Subcutaneous adipose tissue (tissue), 4 donors: ENCODE results near the gene PDX1. TPM values are rescaled to one million over a fixed set of nuclear protein-coding genes. Genes with fewer than 3 reads are reported as not detected.

Experiments used
- CTCF ChIP-seq: fragments of 450-650 bp; IDR thresholded peaks from one replicate; pipeline ENCODE4 v1.5.1; 2016; ENCODE audit warnings: low read depth, mild to moderate bottlenecking, control low read depth, antibody characterized with exemption, moderate library complexity
- total RNA-seq, 4 donors: library from RNA; depleted of rRNA; stranded (reverse); fragments of >200 nt; gene quantifications; one replicate each; pipeline ENCODE4 v1.1.0, GENCODE V29; 2016

Gene PDX1
- total RNA-seq, 4 donors from 2014 or later = not detected

- no peak for TF ChIP-seq CTCF
Measured at GRCh38 chr13:27961227-27962085, 41.7 kb downstream of the PDX1 start.

GRCh38 chr13:27962128-27962841, 42.5 kb downstream of the PDX1 start:
- no peak for TF ChIP-seq CTCF

GRCh38 chr13:27962982-27963381, 43.2 kb downstream of the PDX1 start:
- no peak for TF ChIP-seq CTCF

GRCh38 chr13:27963491-27963890, 43.7 kb downstream of the PDX1 start:
- no peak for TF ChIP-seq CTCF

GRCh38 chr13:27964741-27965323, 45.0 kb downstream of the PDX1 start:
- no peak for TF ChIP-seq CTCF

GRCh38 chr13:27965343-27965739, 45.5 kb downstream of the PDX1 start:
- TF ChIP-seq CTCF = no peak
